ENCODE results near the gene SLC25A33. TPM values are rescaled to one million over a fixed set of nuclear protein-coding genes. Genes with fewer than 3 reads are reported as not detected.

The SLC25A33 gene
- total RNA-seq, 1 experiment from 2014 or later: 14.1 TPM

DNA sequence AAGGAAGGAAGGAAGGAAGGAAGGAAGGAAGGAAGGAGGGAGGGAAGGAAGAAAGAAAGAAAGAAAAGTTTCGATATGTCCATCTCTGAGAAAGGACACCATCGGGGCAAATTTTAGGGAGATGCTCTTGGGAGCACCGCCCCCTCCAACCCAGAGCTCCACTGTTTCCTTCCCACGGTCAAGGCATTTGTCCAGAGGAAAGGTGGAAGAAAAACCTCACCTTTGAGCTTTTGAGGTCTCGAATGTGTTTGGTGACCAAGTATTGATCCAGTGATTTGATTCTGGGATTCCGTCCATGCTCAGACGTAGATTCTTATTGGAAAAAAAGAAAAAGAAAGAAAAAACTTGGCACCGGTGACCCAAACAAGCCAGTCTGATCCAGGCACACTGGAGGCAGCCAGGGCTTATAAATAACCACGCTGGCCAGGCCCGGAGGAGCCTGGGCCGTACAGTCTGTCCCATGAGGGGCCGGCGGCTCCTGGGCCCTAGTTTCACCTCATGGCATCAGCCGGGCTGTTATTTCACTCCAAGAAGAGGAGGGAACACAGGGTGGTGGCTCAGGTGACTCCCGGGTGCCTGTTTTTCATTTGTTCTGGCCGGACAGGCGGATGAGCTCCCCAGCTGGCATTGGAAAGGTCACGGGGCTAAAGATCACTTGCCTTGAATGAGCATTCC lies 36.1 kb upstream of the SLC25A33 start:
- Histone ChIP-seq H3K4me3 (ENCODE audit: low read depth, low read length, poor library complexity, severe bottlenecking) (no peak overlapping the region), H3K27ac (ENCODE audit: low read depth, low read length, poor library complexity, severe bottlenecking) (no peak overlapping the region), H3K36me3 (ENCODE audit: insufficient read depth, low read length, poor library complexity, severe bottlenecking) (no peaks in the 10 kb centered on the region), H3K4me1 (ENCODE audit: insufficient read depth, low read length, poor library complexity, severe bottlenecking) (no peaks in the 10 kb centered on the region), H3K27me3 (replicated peaks; ENCODE audit: insufficient read depth, low read depth, low read length, poor library complexity) (peaks cover 3% of the 10 kb centered on the region), H3K9me3 (ENCODE audit: low read depth, low read length, poor library complexity, severe bottlenecking) (no peaks in the 10 kb centered on the region)
- DNase-seq (ENCODE audit: low spot score): no peak
- ChIA-PET CTCF (no interaction called here), POLR2A (ENCODE audit: low non-redundant PET) (no interaction called here)
- BruUV-seq (replicated peaks): no TSS peak
- no peak for TF ChIP-seq EZH2 (IDR thresholded peaks at IDR 0.05; ENCODE audit: borderline replicate concordance, low read depth, low read length, poor library complexity, severe bottlenecking)
- TF ChIP-seq, protein P1, sequence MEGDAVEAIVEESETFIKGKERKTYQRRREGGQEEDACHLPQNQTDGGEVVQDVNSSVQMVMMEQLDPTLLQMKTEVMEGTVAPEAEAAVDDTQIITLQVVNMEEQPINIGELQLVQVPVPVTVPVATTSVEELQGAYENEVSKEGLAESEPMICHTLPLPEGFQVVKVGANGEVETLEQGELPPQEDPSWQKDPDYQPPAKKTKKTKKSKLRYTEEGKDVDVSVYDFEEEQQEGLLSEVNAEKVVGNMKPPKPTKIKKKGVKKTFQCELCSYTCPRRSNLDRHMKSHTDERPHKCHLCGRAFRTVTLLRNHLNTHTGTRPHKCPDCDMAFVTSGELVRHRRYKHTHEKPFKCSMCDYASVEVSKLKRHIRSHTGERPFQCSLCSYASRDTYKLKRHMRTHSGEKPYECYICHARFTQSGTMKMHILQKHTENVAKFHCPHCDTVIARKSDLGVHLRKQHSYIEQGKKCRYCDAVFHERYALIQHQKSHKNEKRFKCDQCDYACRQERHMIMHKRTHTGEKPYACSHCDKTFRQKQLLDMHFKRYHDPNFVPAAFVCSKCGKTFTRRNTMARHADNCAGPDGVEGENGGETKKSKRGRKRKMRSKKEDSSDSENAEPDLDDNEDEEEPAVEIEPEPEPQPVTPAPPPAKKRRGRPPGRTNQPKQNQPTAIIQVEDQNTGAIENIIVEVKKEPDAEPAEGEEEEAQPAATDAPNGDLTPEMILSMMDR (conservative IDR thresholded peaks at IDR 0.05; ENCODE audit: low read depth, low read length): no peak
- intact Hi-C loops (cut with micrococcal nuclease; ENCODE audit: unreplicated experiment): no loop called here

DNA sequence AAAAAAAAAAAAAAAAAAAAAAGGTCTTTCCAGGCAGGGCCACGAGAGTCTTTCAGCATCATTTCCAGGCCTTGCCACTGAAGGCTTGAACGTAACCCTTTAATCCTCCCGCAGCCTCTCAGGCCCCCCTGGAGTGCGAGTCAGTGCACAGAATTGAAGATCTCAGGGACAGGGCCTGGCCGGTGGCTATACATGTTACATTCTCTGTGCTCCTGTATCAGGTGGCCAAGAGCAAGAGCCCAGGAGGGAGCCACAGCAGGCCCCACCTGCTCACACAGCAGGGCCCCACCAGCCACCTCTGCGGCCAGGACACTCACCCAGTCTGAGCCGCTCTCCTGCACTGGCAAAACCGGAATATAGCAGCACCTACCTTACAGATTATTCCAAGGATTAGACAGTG lies 34.1 kb upstream of the SLC25A33 start:
- no peaks in the 10 kb centered on the region for H3K9me3 ChIP-seq (ENCODE audit: low read depth, low read length, poor library complexity, severe bottlenecking)
- CTCF ChIA-PET: no interaction called here
- BruUV-seq (replicated peaks): no TSS peak

DNA sequence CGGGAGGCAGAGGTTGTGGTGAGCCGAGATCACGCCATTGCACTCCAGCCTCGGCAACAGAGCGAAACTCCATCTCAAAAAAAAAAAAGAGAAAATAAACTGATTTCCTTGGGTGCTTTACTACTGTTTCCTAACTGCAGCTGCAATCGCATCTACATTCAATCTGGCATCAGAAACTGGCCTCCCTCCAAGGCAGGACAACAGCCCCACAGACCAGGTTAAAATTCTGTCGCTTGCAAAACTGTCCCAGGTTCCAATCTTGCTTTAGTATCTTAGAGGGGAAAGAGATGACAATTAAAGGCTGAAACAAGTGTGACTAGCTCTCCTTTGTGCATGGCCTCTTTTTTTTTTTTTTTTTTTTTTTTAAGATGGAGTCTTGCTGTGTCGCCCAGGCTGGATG lies 32.4 kb upstream of the SLC25A33 start:
- no TSS peak for BruUV-seq (replicated peaks)
- H3K27me3 ChIP-seq (replicated peaks; ENCODE audit: insufficient read depth, low read depth, low read length, poor library complexity): no peaks in the 10 kb centered on the region
- no peak for DNase-seq (ENCODE audit: low spot score)
- H3K27ac ChIP-seq (ENCODE audit: low read depth, low read length, poor library complexity, severe bottlenecking): no peak overlapping the region
- H3K36me3 ChIP-seq (ENCODE audit: insufficient read depth, low read length, poor library complexity, severe bottlenecking): no peaks in the 10 kb centered on the region
- intact Hi-C loops (cut with micrococcal nuclease; ENCODE audit: unreplicated experiment): no loop called here
- TF ChIP-seq, protein P1 (conservative IDR thresholded peaks at IDR 0.05; ENCODE audit: low read depth, low read length): no peak
- ChIA-PET CTCF (no interaction called here), POLR2A (ENCODE audit: low non-redundant PET) (no interaction called here)
- H3K4me1 ChIP-seq (ENCODE audit: insufficient read depth, low read length, poor library complexity, severe bottlenecking): no peaks in the 10 kb centered on the region
- H3K9me3 ChIP-seq (ENCODE audit: low read depth, low read length, poor library complexity, severe bottlenecking): no peaks in the 10 kb centered on the region
- H3K4me3 ChIP-seq (ENCODE audit: low read depth, low read length, poor library complexity, severe bottlenecking): no peak overlapping the region

More for the DNA sequence above, 34.1 kb upstream of the SLC25A33 start:
- no peak for DNase-seq (ENCODE audit: low spot score)
- TF ChIP-seq EZH2 (IDR thresholded peaks at IDR 0.05; ENCODE audit: borderline replicate concordance, low read depth, low read length, poor library complexity, severe bottlenecking): no peak
- TF ChIP-seq, protein P1 (conservative IDR thresholded peaks at IDR 0.05; ENCODE audit: low read depth, low read length): no peak
- H3K4me3 ChIP-seq (ENCODE audit: low read depth, low read length, poor library complexity, severe bottlenecking): no peak overlapping the region
- POLR2A ChIA-PET (ENCODE audit: low non-redundant PET): no interaction called here
- no peaks in the 10 kb centered on the region for H3K4me1 ChIP-seq (ENCODE audit: insufficient read depth, low read length, poor library complexity, severe bottlenecking)
- no peak overlapping the region for H3K27ac ChIP-seq (ENCODE audit: low read depth, low read length, poor library complexity, severe bottlenecking)
- H3K27me3 ChIP-seq (replicated peaks; ENCODE audit: insufficient read depth, low read depth, low read length, poor library complexity): no peaks in the 10 kb centered on the region
- intact Hi-C loops (cut with micrococcal nuclease; ENCODE audit: unreplicated experiment): no loop called here
- H3K36me3 ChIP-seq (ENCODE audit: insufficient read depth, low read length, poor library complexity, severe bottlenecking): no peaks in the 10 kb centered on the region

Data from A673 (cell line).